ENCODE measurements around the gene RAC3. TPM values are rescaled to one million over a fixed set of nuclear protein-coding genes. Genes with fewer than 3 reads are reported as not detected.

Gene RAC3
- total RNA-seq, 1 experiment from 2014 or later, result 120 TPM

DNA sequence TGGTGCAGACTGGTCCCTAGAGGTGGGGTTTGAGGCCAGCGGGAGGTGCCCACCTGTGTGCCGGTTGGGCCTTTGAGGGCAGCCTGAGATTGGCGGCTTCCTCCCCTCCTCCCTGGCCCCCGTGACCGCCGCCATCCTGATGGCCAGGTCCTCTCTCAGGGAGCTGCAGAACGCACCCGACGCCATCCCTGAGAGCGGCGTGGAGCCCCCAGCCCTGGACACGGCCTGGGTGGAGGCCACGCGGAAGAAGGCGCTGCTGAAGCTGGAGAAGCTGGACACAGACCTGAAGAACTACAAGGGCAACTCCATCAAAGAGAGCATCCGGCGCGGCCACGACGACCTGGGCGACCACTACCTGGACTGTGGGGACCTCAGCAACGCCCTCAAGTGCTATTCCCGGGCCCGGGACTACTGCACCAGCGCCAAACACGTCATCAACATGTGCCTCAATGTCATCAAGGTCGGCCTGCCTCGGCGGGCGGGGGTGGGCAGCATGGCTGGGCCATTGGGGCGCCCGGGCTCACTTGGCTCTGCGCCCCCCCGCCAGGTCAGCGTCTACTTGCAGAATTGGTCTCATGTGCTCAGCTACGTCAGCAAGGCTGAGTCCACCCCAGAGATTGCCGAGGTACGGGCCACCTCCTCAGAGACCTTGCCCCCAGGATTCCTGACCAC lies 23.0 kb downstream of the RAC3 start:
- DNase-seq (ENCODE audit: low read depth, low spot score) (no peak), ATAC-seq (no peak)
- Histone ChIP-seq H3K9ac (ENCODE audit: low read length) (no peak overlapping the region), H2AFZ (ENCODE audit: low read depth, low read length, poor library complexity, severe bottlenecking) (no peak overlapping the region), H3K9me3 (ENCODE audit: control insufficient read depth in 1 of 2, insufficient read depth in 1 of 2, low read depth in 1 of 2, low read length in 2 of 2) (no peaks in the 10 kb centered on the region), H3K27ac (ENCODE audit: low read depth, low read length) (no peak overlapping the region; the same call in 1 of the 2 replicates), H4K20me1 (ENCODE audit: insufficient read depth) (no peaks in the 10 kb centered on the region; the same call in 1 of the 2 replicates), H3K4me2 (ENCODE audit: low read length) (no peak overlapping the region), H3K4me1 (ENCODE audit: control insufficient read depth in 1 of 2, insufficient read depth in 2 of 2, low read length in 2 of 2) (peaks cover 13 to 34% of the 10 kb centered on the region in 2 experiments; a peak in 3 of 4 replicates), H3K9me2 (ENCODE audit: insufficient read depth) (no peaks in the 10 kb centered on the region), H3K27me3 (ENCODE audit: insufficient read depth, low read length) (no peaks in the 10 kb centered on the region), H3K36me3 (ENCODE audit: control insufficient read depth in 1 of 2, insufficient read depth in 2 of 2, low read length in 2 of 2) (peaks cover 13 to 50% of the 10 kb centered on the region in 2 experiments; a peak in 3 of 4 replicates), H3K79me2 (ENCODE audit: insufficient read depth, low read length) (peaks cover 41% of the 10 kb centered on the region), H3K4me3 (replicated peaks in 1 of 2; ENCODE audit: low read depth in 1 of 2, low read length in 2 of 2) (no peak overlapping the region)
- BruUV-seq (replicated peaks), result no TSS peak
- no peak for TF ChIP-seq ELF1 (IDR thresholded peaks at IDR 0.05; ENCODE audit: borderline replicate concordance, low read depth)
- no peak for TF ChIP-seq RAD21 (IDR thresholded peaks at IDR 0.05; ENCODE audit: low read depth)
- no peak for TF ChIP-seq EZH2phosphoT487 (IDR thresholded peaks at IDR 0.05; ENCODE audit: borderline replicate concordance)
- TF ChIP-seq EZH2 (IDR thresholded peaks at IDR 0.05), result no peak
- TF ChIP-seq POLR2AphosphoS5 (IDR thresholded peaks at IDR 0.05; ENCODE audit: low read depth, low read length), result no peak
- no peak for TF ChIP-seq POLR2A (IDR thresholded peaks at IDR 0.05; ENCODE audit: borderline replicate concordance, extremely low read depth, insufficient read depth, insufficient read length)
- no peak for TF ChIP-seq ZNF274 (IDR thresholded peaks at IDR 0.05; ENCODE audit: low read depth, low read length)
- TF ChIP-seq FOSL1 (IDR thresholded peaks at IDR 0.05; ENCODE audit: low read depth), result no peak
- TF ChIP-seq YY1 (IDR thresholded peaks at IDR 0.05; ENCODE audit: extremely low read depth, insufficient replicate concordance, low read depth, low read length), result no peak
- TF ChIP-seq, protein P1, sequence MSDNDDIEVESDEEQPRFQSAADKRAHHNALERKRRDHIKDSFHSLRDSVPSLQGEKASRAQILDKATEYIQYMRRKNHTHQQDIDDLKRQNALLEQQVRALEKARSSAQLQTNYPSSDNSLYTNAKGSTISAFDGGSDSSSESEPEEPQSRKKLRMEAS (IDR thresholded peaks at IDR 0.05), result no peak
- TF ChIP-seq, protein P2, sequence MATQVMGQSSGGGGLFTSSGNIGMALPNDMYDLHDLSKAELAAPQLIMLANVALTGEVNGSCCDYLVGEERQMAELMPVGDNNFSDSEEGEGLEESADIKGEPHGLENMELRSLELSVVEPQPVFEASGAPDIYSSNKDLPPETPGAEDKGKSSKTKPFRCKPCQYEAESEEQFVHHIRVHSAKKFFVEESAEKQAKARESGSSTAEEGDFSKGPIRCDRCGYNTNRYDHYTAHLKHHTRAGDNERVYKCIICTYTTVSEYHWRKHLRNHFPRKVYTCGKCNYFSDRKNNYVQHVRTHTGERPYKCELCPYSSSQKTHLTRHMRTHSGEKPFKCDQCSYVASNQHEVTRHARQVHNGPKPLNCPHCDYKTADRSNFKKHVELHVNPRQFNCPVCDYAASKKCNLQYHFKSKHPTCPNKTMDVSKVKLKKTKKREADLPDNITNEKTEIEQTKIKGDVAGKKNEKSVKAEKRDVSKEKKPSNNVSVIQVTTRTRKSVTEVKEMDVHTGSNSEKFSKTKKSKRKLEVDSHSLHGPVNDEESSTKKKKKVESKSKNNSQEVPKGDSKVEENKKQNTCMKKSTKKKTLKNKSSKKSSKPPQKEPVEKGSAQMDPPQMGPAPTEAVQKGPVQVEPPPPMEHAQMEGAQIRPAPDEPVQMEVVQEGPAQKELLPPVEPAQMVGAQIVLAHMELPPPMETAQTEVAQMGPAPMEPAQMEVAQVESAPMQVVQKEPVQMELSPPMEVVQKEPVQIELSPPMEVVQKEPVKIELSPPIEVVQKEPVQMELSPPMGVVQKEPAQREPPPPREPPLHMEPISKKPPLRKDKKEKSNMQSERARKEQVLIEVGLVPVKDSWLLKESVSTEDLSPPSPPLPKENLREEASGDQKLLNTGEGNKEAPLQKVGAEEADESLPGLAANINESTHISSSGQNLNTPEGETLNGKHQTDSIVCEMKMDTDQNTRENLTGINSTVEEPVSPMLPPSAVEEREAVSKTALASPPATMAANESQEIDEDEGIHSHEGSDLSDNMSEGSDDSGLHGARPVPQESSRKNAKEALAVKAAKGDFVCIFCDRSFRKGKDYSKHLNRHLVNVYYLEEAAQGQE (IDR thresholded peaks at IDR 0.05; ENCODE audit: low read depth), result no peak
- no peak for TF ChIP-seq ZFX (IDR thresholded peaks at IDR 0.05)
- no peak for TF ChIP-seq SP1 (IDR thresholded peaks at IDR 0.05; ENCODE audit: low read depth)
- no peak for TF ChIP-seq CBX3 (IDR thresholded peaks at IDR 0.05; ENCODE audit: low read depth)
- TF ChIP-seq, protein P3, sequence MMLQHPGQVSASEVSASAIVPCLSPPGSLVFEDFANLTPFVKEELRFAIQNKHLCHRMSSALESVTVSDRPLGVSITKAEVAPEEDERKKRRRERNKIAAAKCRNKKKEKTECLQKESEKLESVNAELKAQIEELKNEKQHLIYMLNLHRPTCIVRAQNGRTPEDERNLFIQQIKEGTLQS (IDR thresholded peaks at IDR 0.05), result no peak
- TF ChIP-seq SRF (IDR thresholded peaks at IDR 0.05; ENCODE audit: low read depth), result no peak
- no peak for TF ChIP-seq TCF7L2 (IDR thresholded peaks at IDR 0.05; ENCODE audit: borderline replicate concordance, extremely low read depth, insufficient read depth, insufficient read length)
- no peak for TF ChIP-seq EGR1 (IDR thresholded peaks at IDR 0.05; ENCODE audit: low read depth)
- TF ChIP-seq, protein P4, sequence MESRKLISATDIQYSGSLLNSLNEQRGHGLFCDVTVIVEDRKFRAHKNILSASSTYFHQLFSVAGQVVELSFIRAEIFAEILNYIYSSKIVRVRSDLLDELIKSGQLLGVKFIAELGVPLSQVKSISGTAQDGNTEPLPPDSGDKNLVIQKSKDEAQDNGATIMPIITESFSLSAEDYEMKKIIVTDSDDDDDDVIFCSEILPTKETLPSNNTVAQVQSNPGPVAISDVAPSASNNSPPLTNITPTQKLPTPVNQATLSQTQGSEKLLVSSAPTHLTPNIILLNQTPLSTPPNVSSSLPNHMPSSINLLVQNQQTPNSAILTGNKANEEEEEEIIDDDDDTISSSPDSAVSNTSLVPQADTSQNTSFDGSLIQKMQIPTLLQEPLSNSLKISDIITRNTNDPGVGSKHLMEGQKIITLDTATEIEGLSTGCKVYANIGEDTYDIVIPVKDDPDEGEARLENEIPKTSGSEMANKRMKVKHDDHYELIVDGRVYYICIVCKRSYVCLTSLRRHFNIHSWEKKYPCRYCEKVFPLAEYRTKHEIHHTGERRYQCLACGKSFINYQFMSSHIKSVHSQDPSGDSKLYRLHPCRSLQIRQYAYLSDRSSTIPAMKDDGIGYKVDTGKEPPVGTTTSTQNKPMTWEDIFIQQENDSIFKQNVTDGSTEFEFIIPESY (IDR thresholded peaks at IDR 0.05; ENCODE audit: extremely low read depth, insufficient replicate concordance, low read length), result no peak
- intact Hi-C loops (cut with micrococcal nuclease), result no loop called here
- CTCF ChIA-PET, result interaction anchor here (0.8 kb wide), 1 partner anchor 17 kb away, joined by 3 read pairs; the partner anchor contains the start of gene DCXR
- POLR2A ChIA-PET, result no interaction called here
- RAD21 ChIA-PET (ENCODE audit: low non-redundant PET in 1 of 2, low total read pairs in 2 of 2, uncharacterized antibody in 2 of 2, unreplicated experiment in 2 of 2), result interaction anchor here in 1 of 2 experiments (1.2 kb wide), 1 partner anchor 24 kb away, joined by 3 read pairs; no protein-coding TSS in a partner anchor
